PC-3 (cell line): Measurements from ENCODE around the gene TBXA2R. TPM values are rescaled to one million over a fixed set of nuclear protein-coding genes. Genes with fewer than 3 reads are reported as not detected.

Experiments
- ATAC-seq: fragments of 200-7000 bp; cut with Tn5 transposase; 2 replicates; pipeline ENCODE4 v1.9.1; 2020; ENCODE audit warnings: mild to moderate bottlenecking, moderate library complexity
- BruUV-seq: library from RNA; stranded (reverse); fragments of 400-500 nt; replicated peaks from 2 replicates; lab custom pipeline; 2021; lab: Mats Ljungman, UMichigan
- CTCF ChIA-PET: fragments of 300-600 bp; sonication (Branson Sonifier 250); formaldehyde crosslinking; loops from one replicate; lab custom pipeline; 2022; ENCODE audit warnings: antibody characterized with exemption; lab: Charles Lee
- POLR2A ChIA-PET: fragments of 300-600 bp; sonication (Branson Sonifier 250); formaldehyde crosslinking; loops from one replicate; lab custom pipeline; 2022; ENCODE audit warnings: antibody characterized with exemption; ENCODE audit not compliant: unreplicated experiment; lab: Charles Lee
- DNase-seq: peaks from one replicate; pipeline ENCODE4 v3.0.0-alpha.2; 2015
- H2AFZ ChIP-seq: fragments of 300-600 bp; sonication (generic); 2 replicates; pipeline ENCODE4 v1.6.0; 2016; ENCODE audit warnings: antibody characterized with exemption, low read length
- H3F3A ChIP-seq: fragments of 300-600 bp; sonication (generic); one replicate; pipeline ENCODE4 v1.6.0; 2017; ENCODE audit warnings: antibody characterized with exemption, low read length, control low read depth, mild to moderate bottlenecking; ENCODE audit not compliant: unreplicated experiment
- H3K27ac ChIP-seq: fragments of 300-600 bp; sonication (generic); 2 replicates; pipeline ENCODE4 v1.5.1; 2016; ENCODE audit warnings: mild to moderate bottlenecking, low read length
- H3K27me3 ChIP-seq: fragments of 300-600 bp; sonication (generic); 2 replicates; pipeline ENCODE4 v1.6.1; 2016; ENCODE audit warnings: low read length, mixed read lengths
- H3K36me3 ChIP-seq: fragments of 300-600 bp; sonication (generic); 2 replicates; pipeline ENCODE4 v1.6.1; 2016; ENCODE audit warnings: low read depth, mixed run types, low read length, mixed read lengths
- H3K4me1 ChIP-seq: fragments of 300-600 bp; sonication (generic); 2 replicates; pipeline ENCODE4 v1.5.1; 2016; ENCODE audit warnings: low read length; ENCODE audit not compliant: insufficient read depth
- H3K4me2 ChIP-seq: fragments of 300-600 bp; sonication (generic); 2 replicates; pipeline ENCODE4 v1.6.0; 2016; ENCODE audit warnings: low read length
- H3K4me3 ChIP-seq: fragments of 300-600 bp; sonication (generic); 2 replicates; pipeline ENCODE4 v1.5.1; 2016; ENCODE audit warnings: mild to moderate bottlenecking, low read length, mixed read lengths
- H3K79me2 ChIP-seq: fragments of 300-600 bp; sonication (generic); 2 replicates; pipeline ENCODE4 v1.6.1; 2017; ENCODE audit warnings: low read length, mixed read lengths
- H3K9ac ChIP-seq: fragments of 300-600 bp; sonication (generic); 2 replicates; pipeline ENCODE4 v1.6.0; 2016; ENCODE audit warnings: mild to moderate bottlenecking, low read length
- H3K9me2 ChIP-seq: fragments of 300-600 bp; sonication (generic); replicated peaks from 2 replicates; pipeline ENCODE4 v1.6.1; 2016; ENCODE audit warnings: mixed run types, low read length, mixed read lengths
- H3K9me3 ChIP-seq: fragments of 300-600 bp; sonication (generic); 2 replicates; pipeline ENCODE4 v1.6.1; 2016; ENCODE audit warnings: low read length, mixed read lengths
- H4K20me1 ChIP-seq: fragments of 300-600 bp; sonication (generic); 2 replicates; pipeline ENCODE4 v1.6.1; 2016; ENCODE audit warnings: low read length, mixed read lengths
- CTCF ChIP-seq: fragments of 300-600 bp; sonication (generic); conservative IDR thresholded peaks from 2 replicates; pipeline ENCODE4 v1.5.1; 2017; ENCODE audit warnings: antibody characterized with exemption, low read depth, mild to moderate bottlenecking, low read length
- EZH2 ChIP-seq: fragments of 300-600 bp; sonication (generic); IDR thresholded peaks from one replicate; pipeline ENCODE4 v1.6.1; 2017; ENCODE audit warnings: antibody characterized with exemption, mild to moderate bottlenecking, low read length; ENCODE audit not compliant: unreplicated experiment
- EZH2phosphoT487 ChIP-seq: fragments of 300-600 bp; sonication (generic); IDR thresholded peaks from 2 replicates; pipeline ENCODE4 v1.6.1; 2018; ENCODE audit warnings: mild to moderate bottlenecking, antibody characterized with exemption, low read length, borderline replicate concordance
- intact Hi-C: fragments of 100-400 bp; cut with micrococcal nuclease; formaldehyde crosslinking; loops from 2 replicates; pipeline ENCODE4 v1.9.0; 2023
- total RNA-seq: library from RNA; depleted of rRNA; stranded (reverse); fragments of >200 nt; gene quantifications from 2 replicates; pipeline ENCODE4 v1.2.3, GENCODE V29; 2014

TBXA2R gene
- total RNA-seq, 1 experiment from 2014 or later = 0.77 TPM

GRCh38 chr19:3632739-3633558 is 26.3 kb upstream of the TBXA2R start:
- no TSS peak for BruUV-seq
- Histone ChIP-seq H3K27me3 (no peaks in the 10 kb centered on the region), H3K4me1 (no peaks in the 10 kb centered on the region), H2AFZ (no peak overlapping the region), H3K27ac (no peak overlapping the region), H3K9me3 (no peaks in the 10 kb centered on the region), H3K79me2 (no peaks in the 10 kb centered on the region), H3K9me2 (no peaks in the 10 kb centered on the region), H3K36me3 (no peaks in the 10 kb centered on the region), H3K9ac (no peak overlapping the region), H4K20me1 (no peaks in the 10 kb centered on the region), H3K4me2 (no peak overlapping the region), H3F3A (no peaks in the 10 kb centered on the region), H3K4me3 (no peak overlapping the region)
- DNase-seq = no peak
- ATAC-seq = no peak
- POLR2A ChIA-PET = no interaction called here
- CTCF ChIA-PET = no interaction called here
- intact Hi-C loops = no loop called here
- TF ChIP-seq CTCF (no peak), EZH2phosphoT487 (no peak), EZH2 (no peak)

DNA sequence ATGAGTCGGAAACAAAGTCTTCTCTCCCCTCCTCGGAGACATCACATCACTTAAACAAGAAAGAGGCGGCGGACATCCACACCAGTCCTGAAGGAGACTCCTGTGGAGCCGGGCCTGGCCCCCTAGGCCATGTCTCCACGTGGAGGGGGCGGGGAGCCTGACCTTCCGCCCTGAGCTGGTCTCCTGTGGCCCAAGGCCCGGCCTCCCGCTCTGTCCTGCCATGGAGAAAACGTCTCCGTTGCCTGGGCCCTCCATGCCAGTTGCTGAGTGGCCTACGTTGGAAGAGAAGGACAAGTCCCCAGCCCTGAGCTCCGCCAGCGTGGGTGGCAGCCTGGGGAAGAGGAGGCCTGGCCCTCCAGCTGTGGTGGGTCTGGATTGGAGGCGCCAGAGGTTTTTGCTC is 25.4 kb upstream of the TBXA2R start:
- DNase-seq = no peak
- ATAC-seq = no peak
- Histone ChIP-seq H3K9me2 (no peaks in the 10 kb centered on the region), H3K36me3 (no peaks in the 10 kb centered on the region), H3K4me1 (no peaks in the 10 kb centered on the region), H3K9ac (no peak overlapping the region), H4K20me1 (no peaks in the 10 kb centered on the region), H3K9me3 (no peaks in the 10 kb centered on the region), H3K27ac (no peak overlapping the region), H3K4me2 (no peak overlapping the region), H3K27me3 (no peaks in the 10 kb centered on the region), H3K4me3 (no peak overlapping the region), H3K79me2 (no peaks in the 10 kb centered on the region), H2AFZ (no peak overlapping the region), H3F3A (no peaks in the 10 kb centered on the region)
- TF ChIP-seq EZH2 = no peak
- TF ChIP-seq CTCF = no peak
- no peak for TF ChIP-seq EZH2phosphoT487
- BruUV-seq = no TSS peak
- ChIA-PET CTCF (no interaction called here), POLR2A (no interaction called here)
- intact Hi-C loops = no loop called here
